IPS-18c (cell line): ENCODE data around the gene CYYR1.
A peak's percentile ranks its signal among the peaks of the same experiment; 100 is the strongest.

Experiments used
- H3K4me3 ChIP-seq: 2 replicates; pipeline ENCODE4 v1.7.0; 2013; ENCODE audit warnings: low read depth, mild to moderate bottlenecking, low read length, moderate library complexity; ENCODE audit not compliant: insufficient read depth
- H3K9me3 ChIP-seq: one replicate; pipeline ENCODE4 v1.6.1; 2013; ENCODE audit warnings: mild to moderate bottlenecking, low read length, moderate library complexity; ENCODE audit not compliant: control insufficient read depth, insufficient read depth

CYYR1 gene

DNA sequence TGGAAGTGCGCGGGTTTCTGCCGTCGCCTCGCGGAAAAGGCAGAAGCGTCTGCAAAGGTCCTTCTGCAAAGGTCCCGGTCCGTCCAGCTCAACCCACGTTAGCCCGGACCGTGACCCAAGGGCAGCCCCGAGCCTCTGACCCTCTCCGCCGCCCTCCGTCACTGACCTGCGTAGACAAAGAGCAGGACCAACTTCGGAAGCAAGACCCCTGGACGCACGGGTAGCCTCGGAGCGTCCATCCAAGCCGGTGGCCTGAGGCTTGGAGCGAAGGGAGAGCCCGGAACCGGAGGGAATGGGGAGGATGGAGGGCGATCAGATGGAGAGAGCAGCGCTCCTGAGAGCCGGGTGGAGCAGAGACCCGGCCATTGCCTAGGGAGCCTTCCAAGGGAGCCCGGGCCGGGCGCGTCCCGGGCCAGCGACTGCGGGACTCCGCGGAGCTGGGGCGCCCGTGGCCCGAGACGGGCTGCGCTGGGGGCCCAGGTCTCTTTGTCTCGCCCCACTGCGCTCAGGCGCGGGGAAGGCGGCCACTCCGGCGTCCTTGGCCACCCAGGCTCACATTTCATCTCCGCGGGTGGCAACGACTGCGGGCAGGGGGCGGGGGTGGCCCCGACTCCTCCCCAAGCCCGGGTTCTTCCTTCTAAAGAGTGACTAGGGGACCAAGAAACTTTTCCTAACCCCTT is at the start of gene CYYR1:
Gene CYYR1 (minus strand): TSS at position 585 of the 680 bp plus-strand sequence. CDS start 346 bp downstream, at position 239.
- H3K9me3 ChIP-seq, result peaks cover 2% of the 10 kb centered on the region
- H3K4me3 ChIP-seq, result peak within 1 kb of the TSS; percentile 94

DNA sequence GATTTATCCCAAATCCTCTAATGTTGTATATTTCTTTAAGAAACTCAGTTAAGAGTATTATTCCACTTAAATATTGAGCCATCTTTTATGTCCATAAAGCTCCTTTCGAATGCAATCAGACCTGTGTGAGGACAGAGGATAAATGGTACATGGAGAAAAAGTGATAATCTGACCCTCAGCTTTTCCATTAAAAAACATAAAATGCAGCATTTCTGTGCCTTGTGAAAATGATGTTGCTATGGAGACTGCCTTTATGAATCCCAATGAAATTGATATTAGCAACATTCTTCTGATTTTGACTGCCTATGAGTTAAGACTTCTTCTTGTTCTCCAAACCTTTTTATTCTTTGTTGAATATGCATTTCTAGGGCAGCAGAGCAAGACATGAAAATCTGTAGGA is 44.1 kb upstream of the CYYR1 start:
- H3K4me3 ChIP-seq, result no peak overlapping the region
- H3K9me3 ChIP-seq, result no peaks in the 10 kb centered on the region

DNA sequence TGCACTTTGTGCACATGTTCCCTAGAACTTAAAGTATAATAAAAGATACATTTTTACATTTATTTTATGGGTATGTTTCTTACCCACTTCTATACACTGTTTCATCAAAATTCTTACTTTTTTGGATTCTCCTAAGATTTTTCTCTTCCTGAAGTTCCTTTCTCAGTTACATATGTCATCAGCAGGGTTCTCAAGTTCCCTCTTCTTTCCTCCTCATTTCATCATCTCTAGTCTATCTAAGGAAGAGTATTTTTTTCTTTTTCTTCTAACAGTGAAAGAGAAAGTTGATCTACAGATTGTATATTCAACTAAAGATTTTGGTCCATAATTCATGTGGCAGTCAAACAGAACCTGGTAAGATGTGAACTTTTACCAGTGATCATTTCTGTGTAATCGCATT is 41.2 kb upstream of the CYYR1 start:
- no peaks in the 10 kb centered on the region for H3K9me3 ChIP-seq

DNA sequence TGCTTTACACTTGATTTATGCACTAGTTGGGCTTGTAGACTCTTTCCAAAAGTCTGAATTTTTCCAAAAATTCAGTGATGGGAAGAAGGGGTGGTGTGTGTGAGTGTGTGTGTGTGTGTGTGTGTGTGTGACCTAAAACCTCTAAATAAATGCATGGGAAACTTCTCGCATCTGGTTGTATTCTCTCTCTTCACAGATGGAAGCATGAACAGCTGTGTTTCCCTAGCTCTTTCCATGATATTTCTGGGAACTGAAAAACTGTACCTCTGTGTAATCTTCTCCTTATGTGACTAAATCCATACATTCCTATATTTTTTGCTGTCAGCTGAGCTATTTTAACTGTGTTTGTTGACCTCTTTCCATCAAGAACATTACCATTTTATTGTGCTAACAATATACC is 26.2 kb upstream of the CYYR1 start:
- no peaks in the 10 kb centered on the region for H3K9me3 ChIP-seq
- no peak overlapping the region for H3K4me3 ChIP-seq

More for the DNA sequence above, 41.2 kb upstream of the CYYR1 start:
- no peak overlapping the region for H3K4me3 ChIP-seq

- no peaks in the 10 kb centered on the region for H3K9me3 ChIP-seq
- no peak overlapping the region for H3K4me3 ChIP-seq
Observed at GRCh38 chr21:26597981-26598380, 24.9 kb upstream of the CYYR1 start.

DNA sequence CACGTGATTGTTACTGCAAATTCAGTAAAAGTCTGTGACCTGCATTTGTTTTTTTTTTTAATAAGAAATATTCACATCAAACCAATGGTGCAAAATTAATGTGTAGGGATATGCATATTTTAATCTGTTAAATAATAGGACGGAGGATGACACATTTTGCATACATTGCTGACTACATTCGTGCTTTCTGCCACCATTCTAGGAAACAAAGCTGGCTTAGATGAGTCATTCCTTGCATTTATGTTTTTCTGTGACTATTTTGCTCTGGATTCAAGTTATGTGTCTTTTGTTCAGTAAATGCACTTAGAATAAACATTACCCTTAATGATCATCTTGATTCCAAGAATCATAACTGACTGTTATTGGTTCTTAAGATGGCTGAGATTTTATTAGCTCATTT is 23.9 kb upstream of the CYYR1 start:
- H3K4me3 ChIP-seq, result no peak overlapping the region
- no peaks in the 10 kb centered on the region for H3K9me3 ChIP-seq

DNA sequence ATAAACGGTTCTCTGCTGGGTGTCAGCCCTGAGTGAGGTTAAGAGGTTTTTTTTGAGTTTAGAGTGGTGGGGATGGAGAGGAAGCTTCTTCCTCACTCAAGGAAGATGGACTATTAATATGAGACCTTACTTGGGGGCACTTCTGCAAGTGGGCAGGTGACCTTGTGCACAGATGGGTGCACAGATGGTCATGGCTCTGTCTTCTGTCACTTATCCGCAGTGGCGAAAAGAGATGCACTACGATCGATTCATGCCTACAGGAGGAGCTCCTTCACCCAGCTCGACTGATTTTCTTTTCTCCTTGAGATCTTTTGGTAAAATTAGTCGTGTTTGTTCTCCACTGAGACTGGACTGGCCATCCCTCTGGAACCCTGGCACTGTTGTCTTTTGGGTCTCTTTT is 22.9 kb upstream of the CYYR1 start:
- H3K9me3 ChIP-seq, result no peaks in the 10 kb centered on the region
- H3K4me3 ChIP-seq, result no peak overlapping the region

- Histone ChIP-seq H3K9me3 (no peaks in the 10 kb centered on the region), H3K4me3 (no peak overlapping the region)
Observed at GRCh38 chr21:26593800-26594199, 20.7 kb upstream of the CYYR1 start.

- no peaks in the 10 kb centered on the region for H3K9me3 ChIP-seq
- no peak overlapping the region for H3K4me3 ChIP-seq
Observed at GRCh38 chr21:26591543-26591942, 18.5 kb upstream of the CYYR1 start.

- Histone ChIP-seq H3K9me3 (no peaks in the 10 kb centered on the region), H3K4me3 (no peak overlapping the region)
Observed at GRCh38 chr21:26588446-26588845, 15.4 kb upstream of the CYYR1 start.

DNA sequence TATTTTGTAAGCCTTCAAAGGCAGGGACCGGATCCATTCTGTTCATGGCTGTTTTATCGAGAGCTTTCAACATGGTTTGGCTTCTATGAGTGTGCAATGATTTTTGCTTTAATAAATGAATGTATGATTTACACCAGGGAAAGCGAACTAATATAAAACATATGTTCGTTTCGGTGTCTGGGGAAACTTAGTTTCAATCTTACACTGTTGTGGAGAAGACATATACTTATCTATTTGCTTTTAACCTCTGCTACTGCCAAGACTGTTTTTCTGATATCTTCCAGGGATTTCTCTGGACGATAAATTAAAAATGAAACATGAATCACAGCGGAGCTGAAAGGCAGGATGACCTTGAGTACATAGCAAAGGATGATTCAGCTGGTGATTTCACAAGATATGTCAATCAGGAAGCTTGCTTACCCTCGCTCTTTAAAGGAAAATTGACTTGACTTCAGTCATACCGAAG is 14.7 kb upstream of the CYYR1 start:
- H3K4me3 ChIP-seq, result no peak overlapping the region

DNA sequence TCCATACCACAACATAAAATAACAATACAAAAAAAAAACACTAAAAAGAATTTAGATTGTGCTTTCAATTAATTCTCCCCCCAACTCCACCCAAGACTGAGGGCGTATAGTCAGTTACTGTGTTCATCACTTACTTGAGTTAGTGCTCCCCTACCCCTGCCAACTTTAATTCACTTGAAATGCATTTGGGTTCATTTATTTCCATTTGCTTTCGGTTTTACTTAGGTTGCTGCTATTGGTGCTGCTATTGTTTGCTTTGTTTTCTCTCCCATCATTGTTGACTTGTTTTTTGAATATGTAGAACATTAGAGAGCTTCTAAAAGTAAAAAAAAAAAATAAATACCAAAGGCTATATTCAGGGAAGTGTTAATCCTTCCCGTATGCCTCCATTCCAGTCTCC is 10.7 kb upstream of the CYYR1 start:
- no peaks in the 10 kb centered on the region for H3K9me3 ChIP-seq
- H3K4me3 ChIP-seq, result no peak overlapping the region

More for the DNA sequence above, 14.7 kb upstream of the CYYR1 start:
- no peaks in the 10 kb centered on the region for H3K9me3 ChIP-seq

DNA sequence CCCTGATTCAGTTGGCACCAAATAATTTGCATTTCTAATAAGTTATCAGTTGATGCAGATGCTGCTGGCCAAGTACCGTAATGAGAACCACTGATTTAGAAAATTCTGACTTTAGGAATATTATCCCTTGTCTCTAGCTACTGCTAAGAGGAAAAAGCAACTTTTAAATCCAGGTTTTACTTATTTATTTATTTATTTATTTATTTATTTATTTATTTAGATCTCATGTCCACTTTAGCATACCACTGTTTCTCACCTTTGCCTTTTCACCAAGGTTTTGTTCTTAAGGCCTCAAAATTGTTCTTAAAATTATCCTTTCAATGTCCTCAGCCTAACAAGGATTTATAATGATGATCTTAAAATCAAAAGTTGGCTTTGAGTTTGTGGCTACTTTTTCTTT is 8.7 kb upstream of the CYYR1 start:
- Histone ChIP-seq H3K4me3 (no peak overlapping the region), H3K9me3 (no peaks in the 10 kb centered on the region)

DNA sequence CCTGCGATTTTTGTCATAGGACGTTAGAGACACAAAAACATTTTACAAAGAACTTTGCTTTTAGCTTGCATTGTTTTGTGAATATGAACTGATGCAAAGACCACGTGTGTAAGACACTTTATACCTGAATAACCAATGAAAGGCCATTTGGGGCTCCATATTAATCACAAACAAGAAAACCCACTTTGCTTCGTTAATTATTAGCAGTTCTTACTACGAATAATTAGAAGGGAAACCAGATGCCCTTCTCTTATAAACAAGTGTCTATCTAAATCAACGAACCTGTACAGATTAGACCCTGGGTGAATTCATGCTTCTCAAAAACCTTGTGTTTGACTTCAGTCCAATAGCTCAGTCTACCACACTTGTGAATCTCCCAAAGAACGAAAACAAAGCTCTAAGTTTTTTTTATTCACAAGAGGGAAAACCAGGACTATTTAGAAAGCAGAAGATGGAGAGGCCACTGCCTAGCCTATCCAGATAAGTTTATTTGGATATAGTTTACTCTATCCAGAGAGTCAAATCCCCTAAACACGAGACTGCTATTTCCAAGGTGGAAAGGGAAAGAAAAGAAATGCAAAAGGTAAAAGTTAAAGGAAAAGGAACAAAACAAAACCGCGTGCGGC is 897 bp downstream of the CYYR1 start:
- peak overlapping the region; percentile 94 for H3K4me3 ChIP-seq
- H3K9me3 ChIP-seq, result peaks cover 2% of the 10 kb centered on the region

DNA sequence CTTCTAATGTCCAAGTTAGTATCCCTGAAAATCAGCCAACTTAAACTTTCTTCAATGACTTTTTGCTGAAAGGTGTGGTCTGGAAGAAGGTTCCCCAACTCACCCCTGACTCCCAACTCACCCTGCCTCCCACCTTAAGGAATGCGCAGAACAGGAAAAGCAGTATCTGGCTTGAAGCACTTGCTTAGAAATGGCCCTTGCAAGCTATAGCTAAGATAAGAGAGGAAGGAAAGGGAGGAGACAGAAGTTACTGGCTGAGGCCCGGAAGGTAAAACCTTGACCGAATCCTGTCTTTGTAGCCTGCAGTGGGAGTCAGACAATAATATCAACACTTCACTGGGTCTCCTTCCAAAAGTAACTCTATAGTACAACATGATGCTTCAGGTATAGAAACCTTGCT is 2.9 kb downstream of the CYYR1 start:
- H3K9me3 ChIP-seq, result no peaks in the 10 kb centered on the region
- H3K4me3 ChIP-seq, result no peak overlapping the region

DNA sequence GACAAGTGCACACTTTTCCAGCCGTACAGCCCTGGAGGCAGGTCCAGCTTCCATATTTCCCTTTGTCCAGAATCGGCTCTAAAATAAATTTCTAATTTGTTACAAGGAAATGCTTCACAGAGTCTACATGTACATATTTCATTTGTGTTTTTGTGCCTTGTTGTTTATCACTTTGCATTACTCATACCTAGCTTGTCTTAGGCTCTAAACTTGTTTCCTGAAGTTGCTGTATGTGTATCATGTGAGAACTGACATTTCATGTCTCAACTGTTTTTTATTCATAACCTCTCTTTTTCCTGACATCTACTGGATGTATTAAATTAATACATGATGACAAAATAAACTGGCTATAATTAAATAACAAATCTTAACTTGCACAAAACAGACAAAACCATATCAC is 7.5 kb downstream of the CYYR1 start:
- H3K4me3 ChIP-seq, result no peak overlapping the region
- H3K9me3 ChIP-seq, result no peaks in the 10 kb centered on the region

DNA sequence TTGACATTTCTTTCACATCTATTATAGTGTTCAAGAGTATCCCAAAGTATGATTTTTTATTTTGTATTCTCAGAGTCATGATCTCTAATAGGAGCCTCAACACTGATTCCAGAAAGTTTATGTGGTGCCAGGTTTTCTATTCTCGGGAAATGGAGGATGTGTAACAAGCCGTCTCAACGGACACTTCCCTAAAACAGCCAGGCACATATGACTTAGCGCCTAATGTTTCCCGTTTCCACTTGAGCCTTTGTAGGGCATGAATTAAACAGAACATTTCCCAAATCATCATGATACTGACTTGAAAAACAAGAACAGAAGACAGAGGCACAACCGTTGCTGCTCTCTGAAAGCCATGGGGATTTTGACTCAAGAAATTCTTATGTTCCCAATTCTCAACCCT is 8.0 kb downstream of the CYYR1 start:
- Histone ChIP-seq H3K9me3 (no peaks in the 10 kb centered on the region), H3K4me3 (no peak overlapping the region)

DNA sequence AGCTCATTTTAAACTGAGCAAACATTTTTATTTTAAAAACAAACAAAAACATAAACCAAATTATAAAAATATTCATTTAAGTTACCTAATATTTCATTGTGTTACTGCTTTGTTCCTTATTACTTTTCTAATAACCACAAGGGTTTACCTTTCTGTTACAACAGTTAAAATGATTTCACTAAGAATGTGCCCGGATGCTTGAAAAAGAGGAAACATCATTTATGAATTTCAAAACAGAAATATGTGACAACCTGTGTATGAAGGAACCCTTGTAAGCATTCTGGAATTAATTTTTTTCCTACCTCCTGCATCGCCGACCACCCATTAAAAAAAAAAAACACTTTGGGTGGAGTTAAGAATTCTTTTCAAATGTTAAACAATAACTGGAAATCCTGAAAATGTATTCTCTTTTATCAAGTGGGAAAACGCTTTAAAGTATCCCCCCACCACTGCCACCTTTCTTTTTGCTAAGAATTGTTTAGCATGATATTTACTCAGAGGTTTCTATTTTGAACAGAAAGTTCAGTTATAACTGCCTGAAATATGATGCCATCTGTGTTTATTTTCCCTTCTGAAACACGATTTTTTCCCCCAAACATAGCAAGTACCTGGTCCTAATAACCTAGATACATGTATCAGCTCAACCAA is 9.1 kb downstream of the CYYR1 start:
- H3K4me3 ChIP-seq, result no peak overlapping the region
- no peaks in the 10 kb centered on the region for H3K9me3 ChIP-seq
